K562 (cell line): ENCODE measurements around the gene RALB. TPM values are rescaled to one million over a fixed set of nuclear protein-coding genes. Genes with fewer than 3 reads are reported as not detected.

Source experiments
- ATAC-seq: fragments of 200-7000 bp; cut with Tn5 transposase; 3 replicates; pipeline ENCODE4 v1.9.1; 2020; ENCODE audit warnings: moderate library complexity
- BruUV-seq: library from RNA; stranded (reverse); fragments of 400-500 nt; replicated peaks from 2 replicates; lab custom pipeline; 2021; lab: Mats Ljungman, UMichigan
- CTCF ChIA-PET: fragments of 300-600 bp; formaldehyde crosslinking; extraction: SDS; loops from one replicate; lab custom pipeline; 2021; ENCODE audit warnings: low intra/inter-chr PET ratio; lab: Yijun Ruan, JAX
- POLR2A ChIA-PET: fragments of 300-600, 350-650 bp; sonication (Branson Sonifier 250); formaldehyde crosslinking; extraction: SDS; loops from one replicate; lab custom pipeline; 2021; ENCODE audit warnings: antibody characterized with exemption, inconsistent platforms; lab: Yijun Ruan, JAX
- DNase-seq, 4 experiments: peaks; one replicate each; pipeline versions ENCODE4 v3.0.0 to v3.0.0-alpha.2; 2011 to 2018; ENCODE audit warnings: low spot score in 3 of 4, mixed read lengths in 3 of 4; ENCODE audit errors: extremely low read depth in 1 of 4
- FAIRE-seq: peaks from 2 replicates; lab custom pipeline; 2011; peaks lifted over from hg19 to GRCh38; lab: Jason Lieb, UNC
- H2AFZ ChIP-seq: 2 replicates; pipeline ENCODE4 v1.6.0; 2011; ENCODE audit warnings: low read depth, low read length, control low read depth, inconsistent platforms
- H3K27ac ChIP-seq: fragments of 200-600 bp; 3 replicates; pipeline ENCODE4 v1.8.0; 2011; ENCODE audit warnings: low read depth, mild to moderate bottlenecking, control low read depth, inconsistent platforms, low read length, moderate library complexity, mixed read lengths; ENCODE audit errors: extremely low read depth
- H3K27me3 ChIP-seq, 2 experiments: fragments of 300-600 bp in 1 of 2; 2 replicates in 1 of 2; 3 replicates in 1 of 2; pipeline versions ENCODE4 v1.6.0 to v1.8.0; 2011; ENCODE audit warnings: inconsistent platforms in 2 of 2, low read length in 2 of 2, mild to moderate bottlenecking in 1 of 2, mixed read lengths in 1 of 2, moderate library complexity in 1 of 2; ENCODE audit not compliant: control insufficient read depth in 2 of 2, insufficient read depth in 2 of 2
- H3K36me3 ChIP-seq: fragments of 300-600 bp; 3 replicates; pipeline ENCODE4 v1.8.0; 2011; ENCODE audit warnings: mild to moderate bottlenecking, low read length, inconsistent platforms; ENCODE audit not compliant: control insufficient read depth, insufficient read depth
- H3K4me1 ChIP-seq, 2 experiments: fragments of 200-600 bp in 1 of 2; replicated peaks in 1 of 2; 2 replicates in 1 of 2; 3 replicates in 1 of 2; pipeline versions ENCODE4 v1.5.1 to v1.8.0; 2011; ENCODE audit warnings: inconsistent platforms in 2 of 2, low read length in 2 of 2, mild to moderate bottlenecking in 1 of 2, mixed read lengths in 1 of 2, moderate library complexity in 1 of 2; ENCODE audit not compliant: control insufficient read depth in 2 of 2, insufficient read depth in 2 of 2
- H3K4me2 ChIP-seq: 2 replicates; pipeline ENCODE4 v1.6.1; 2011; ENCODE audit warnings: low read length, control low read depth, inconsistent platforms, mixed read lengths; ENCODE audit not compliant: insufficient read depth
- H3K4me3 ChIP-seq: fragments of 200-600 bp; sonication (generic), shearing (Covaris generic); 2 replicates; pipeline ENCODE4 v1.5.1; 2016; ENCODE audit warnings: control low read depth, inconsistent platforms
- H3K79me2 ChIP-seq: fragments of 200-600 bp; 3 replicates; pipeline ENCODE4 v1.8.0; 2011; ENCODE audit warnings: low read length, inconsistent platforms; ENCODE audit not compliant: control insufficient read depth, insufficient read depth
- H3K9ac ChIP-seq, 2 experiments: 2 replicates each; pipeline versions ENCODE4 v1.6.0 to v1.6.1; 2011; ENCODE audit warnings: low read depth in 2 of 2, low read length in 2 of 2, control low read depth in 1 of 2, inconsistent platforms in 1 of 2, mild to moderate bottlenecking in 1 of 2, mixed read lengths in 1 of 2; ENCODE audit not compliant: insufficient read depth in 1 of 2
- H3K9me1 ChIP-seq: one replicate; pipeline ENCODE4 v1.6.0; 2011; ENCODE audit warnings: inconsistent platforms, mild to moderate bottlenecking, low read length, moderate library complexity; ENCODE audit not compliant: control insufficient read depth, insufficient read depth
- H3K9me3 ChIP-seq: replicated peaks from 2 replicates; pipeline ENCODE4 v1.5.1; 2011; ENCODE audit warnings: low read depth, low read length, inconsistent platforms; ENCODE audit not compliant: control insufficient read depth, insufficient read depth
- H4K20me1 ChIP-seq: replicated peaks from 2 replicates; pipeline ENCODE4 v1.6.1; 2011; ENCODE audit warnings: low read length, inconsistent platforms, mixed read lengths; ENCODE audit not compliant: control insufficient read depth, insufficient read depth
- BCOR ChIP-seq: fragments of 450-650 bp; IDR thresholded peaks from 2 replicates; pipeline ENCODE4 v1.6.1; 2016
- CCAR2 ChIP-seq: fragments of 200-400 bp; formaldehyde crosslinking; IDR thresholded peaks from 2 replicates; pipeline ENCODE4 v1.6.1; 2017; ENCODE audit warnings: mild to moderate bottlenecking, low read depth, low read length
- HSF4 ChIP-seq: fragments of 250-450 bp; sonication (Bioruptor Pico); IDR thresholded peaks from 2 replicates; pipeline ENCODE4 v2.1.2; 2022; ENCODE audit warnings: mild to moderate bottlenecking, moderate library complexity, borderline replicate concordance
- ZFPM2 ChIP-seq: fragments of 250-450 bp; sonication (Bioruptor Pico); IDR thresholded peaks from 2 replicates; pipeline ENCODE4 v1.5.1; 2022; ENCODE audit warnings: mild to moderate bottlenecking
- WGBS: fragments of 100-300 bp; shearing (Covaris generic); methylation state at CpG from one replicate; pipeline ENCODE4 v1.1.6; 2016; ENCODE audit warnings: low coverage, mixed read lengths; ENCODE audit not compliant: insufficient coverage; ENCODE audit errors: missing lambda C conversion rate; 5-methylcytosine and 5-hydroxymethylcytosine counted together
- in situ Hi-C: fragments of 300-500 bp; cut with MboI; formaldehyde crosslinking; loops from 4 replicates; pipeline ENCODE4 v1.15.0; 2018; ENCODE audit warnings: inconsistent platforms, mixed read lengths
- intact Hi-C: fragments of 100-400 bp; cut with micrococcal nuclease; formaldehyde crosslinking; loops from 2 replicates; pipeline ENCODE4 v1.14.2; 2022
- polyA plus RNA-seq, 8 experiments: library from polyadenylated mRNA; depleted of rRNA in 4 of 8; stranded (reverse) in 5 of 8; unstranded in 3 of 8; fragments of >200 nt; fragmentation: Nextera tagmentation in 2 of 8; fragmentation: Illumina TruSeq in 1 of 8; extraction: Ambion mirVana in 2 of 8; extraction: Trizol in 1 of 8; gene quantifications; 2 replicates each; pipeline versions ENCODE4 v1.2.1 to v1.2.3, GENCODE V29; 2011 to 2014; ENCODE audit warnings: inconsistent platforms in 1 of 8, missing spikeins in 1 of 8
- total RNA-seq, 7 experiments: library from RNA; depleted of rRNA in 6 of 7; stranded (reverse); fragments of >200 nt in 6 of 7; fragmentation: Illumina TruSeq in 2 of 7; extraction: Trizol in 2 of 7; gene quantifications; 2 replicates each; pipeline versions ENCODE4 v1.2.1 to v1.2.3, GENCODE V29; 2011 to 2021; ENCODE audit warnings: low replicate concordance in 1 of 7
- TF ChIP-seq, protein P1 (sequence below): fragments of 450-650 bp; formaldehyde crosslinking; conservative IDR thresholded peaks from 2 replicates; pipeline ENCODE4 v1.4.0; 2022; ENCODE audit warnings: mild to moderate bottlenecking, missing genetic modification characterization
- TF ChIP-seq, protein P2 (sequence below): fragments of 450-650 bp; IDR thresholded peaks from 2 replicates; pipeline ENCODE4 v1.6.1; 2016; ENCODE audit warnings: low read depth, mild to moderate bottlenecking, moderate library complexity
- TF ChIP-seq, protein P3 (sequence below): fragments of 450-650 bp; IDR thresholded peaks from 2 replicates; pipeline ENCODE4 v1.6.1; 2016; ENCODE audit warnings: missing biosample characterization, missing genetic modification characterization
- TF ChIP-seq, protein P4 (sequence below), 2 experiments: IDR thresholded peaks; 2 replicates each; pipeline ENCODE4 v1.6.1; 2012; ENCODE audit warnings: improper control_type of control experiment in 2 of 2, low read depth in 2 of 2, low read length in 2 of 2, borderline replicate concordance in 1 of 2

The RALB gene
- total and polyA plus RNA-seq, 9 of the 15 experiments (the other 6 are each of a cell fraction or from before 2014, with no cell fraction given): 14.8 to 65.6 (median 38.4) TPM

DNA sequence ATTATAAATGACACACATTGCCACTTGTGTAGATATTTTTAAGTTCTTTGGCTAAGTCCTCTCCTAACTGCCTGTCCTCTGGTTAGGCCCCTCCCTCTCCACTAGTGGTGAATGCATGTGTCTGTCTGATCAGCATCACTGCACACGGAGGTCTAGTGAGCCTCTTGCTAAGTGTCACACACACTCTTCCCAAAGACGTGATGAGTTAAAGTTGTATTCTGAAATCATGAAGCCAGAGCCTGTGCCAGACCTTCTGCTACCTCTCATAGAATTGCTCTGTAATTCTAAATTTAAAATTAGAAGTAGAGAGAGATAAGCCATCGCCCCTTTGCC is 41.3 kb downstream of the RALB start:
- ChIA-PET CTCF (no interaction called here), POLR2A (no interaction called here)
- in situ Hi-C loops: loop anchor here (5.0 kb wide), 1 partner anchor 82 kb away; no protein-coding TSS in a partner anchor
- Histone ChIP-seq H3K9ac (no peak overlapping the region), H3K79me2 (no peaks in the 10 kb centered on the region), H3K4me1 (peaks cover 9 to 23% of the 10 kb centered on the region in 2 experiments; a peak in 4 of 5 replicates), H3K9me1 (no peaks in the 10 kb centered on the region), H3K4me2 (no peak overlapping the region), H2AFZ (no peak overlapping the region), H3K4me3 (no peak overlapping the region), H3K36me3 (peaks cover 36% of the 10 kb centered on the region; the same call in 2 of the 3 replicates), H3K27ac (no peak overlapping the region), H3K9me3 (no peaks in the 10 kb centered on the region), H3K27me3 (no peaks in the 10 kb centered on the region), H4K20me1 (peaks cover 16% of the 10 kb centered on the region)
- no peak for FAIRE-seq
- intact Hi-C loops: no loop called here
- DNase-seq: no peak
- no TSS peak for BruUV-seq
- 82% methylated on average over 3 of the region's 3 CpGs for whole genome bisulfite sequencing
- ATAC-seq: no peak
- TF ChIP-seq BCOR (no peak), HSF4 (CRISPR knock-in tag) (no peak), CCAR2 (no peak)

DNA sequence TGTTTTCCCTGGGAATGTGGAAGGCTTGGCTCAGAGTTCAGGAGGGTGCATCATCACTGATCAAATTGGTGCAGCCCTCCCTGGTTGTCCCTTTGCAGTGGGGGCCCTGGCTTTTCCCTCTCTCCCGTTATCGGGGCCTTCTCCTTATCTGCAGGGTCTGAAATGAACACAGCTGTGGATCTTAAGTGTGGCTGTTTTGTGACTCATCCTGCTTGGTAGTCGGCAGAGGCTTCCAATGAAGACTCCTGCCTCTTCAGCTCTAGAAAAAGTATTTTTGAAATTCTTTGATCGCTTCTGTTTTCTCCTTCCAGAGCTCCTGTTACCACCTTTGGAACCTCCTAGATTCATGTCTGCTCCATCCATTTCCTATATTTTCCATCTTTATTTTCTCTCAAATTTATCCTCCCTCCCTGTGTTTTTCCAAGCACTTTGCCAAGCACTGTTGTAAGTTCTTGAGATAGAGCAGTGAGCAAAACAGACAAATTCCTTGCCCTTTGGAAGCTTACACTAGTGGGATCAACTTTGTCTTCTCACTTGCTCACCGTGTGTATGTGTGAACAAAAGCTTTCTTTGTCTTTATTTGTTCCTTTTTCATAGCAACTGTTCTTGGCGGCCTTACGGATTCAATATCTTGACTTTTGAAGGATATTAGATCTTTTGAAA is 45.7 kb downstream of the RALB start:
- ATAC-seq: peak; percentile 87
- intact Hi-C loops (no loop called here), in situ Hi-C loops (no loop called here)
- H3K9ac ChIP-seq: no peak overlapping the region; a peak in 1 of 4 replicates
- no peaks in the 10 kb centered on the region; the same call in 1 of the 2 replicates for H4K20me1 ChIP-seq
- H3K4me2 ChIP-seq: no peak overlapping the region; the same call in 1 of the 2 replicates
- BruUV-seq: no TSS peak
- 28% methylated on average over 7 of the region's 7 CpGs for WGBS
- peaks cover 3 to 9% of the 10 kb centered on the region in 2 experiments; a peak in 4 of 5 replicates for H3K4me1 ChIP-seq
- peak; percentile 91 for FAIRE-seq
- H3K9me1 ChIP-seq: no peaks in the 10 kb centered on the region
- no peak overlapping the region for H3K27ac ChIP-seq
- CTCF ChIA-PET: no interaction called here
- peak; percentile 34 to 68 (median 44) for DNase-seq
- peaks cover 24% of the 10 kb centered on the region; the same call in 2 of the 3 replicates for H3K36me3 ChIP-seq
- no peaks in the 10 kb centered on the region for H3K79me2 ChIP-seq
- POLR2A ChIA-PET: interaction anchor here (1.2 to 1.3 kb wide), 2 partner anchors 11 to 75 kb away, joined by 3 to 5 read pairs; partner anchors contain the start of gene TMEM185B
- H3K27me3 ChIP-seq: peaks cover 0 to 4% of the 10 kb centered on the region in 2 experiments; a peak in 1 of 5 replicates
- H3K9me3 ChIP-seq: no peaks in the 10 kb centered on the region
- no peak overlapping the region for H2AFZ ChIP-seq
- H3K4me3 ChIP-seq: no peak overlapping the region
- TF ChIP-seq, protein P1, sequence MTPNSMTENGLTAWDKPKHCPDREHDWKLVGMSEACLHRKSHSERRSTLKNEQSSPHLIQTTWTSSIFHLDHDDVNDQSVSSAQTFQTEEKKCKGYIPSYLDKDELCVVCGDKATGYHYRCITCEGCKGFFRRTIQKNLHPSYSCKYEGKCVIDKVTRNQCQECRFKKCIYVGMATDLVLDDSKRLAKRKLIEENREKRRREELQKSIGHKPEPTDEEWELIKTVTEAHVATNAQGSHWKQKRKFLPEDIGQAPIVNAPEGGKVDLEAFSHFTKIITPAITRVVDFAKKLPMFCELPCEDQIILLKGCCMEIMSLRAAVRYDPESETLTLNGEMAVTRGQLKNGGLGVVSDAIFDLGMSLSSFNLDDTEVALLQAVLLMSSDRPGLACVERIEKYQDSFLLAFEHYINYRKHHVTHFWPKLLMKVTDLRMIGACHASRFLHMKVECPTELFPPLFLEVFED (CRISPR knock-in tag): no peak
- TF ChIP-seq, protein P2, sequence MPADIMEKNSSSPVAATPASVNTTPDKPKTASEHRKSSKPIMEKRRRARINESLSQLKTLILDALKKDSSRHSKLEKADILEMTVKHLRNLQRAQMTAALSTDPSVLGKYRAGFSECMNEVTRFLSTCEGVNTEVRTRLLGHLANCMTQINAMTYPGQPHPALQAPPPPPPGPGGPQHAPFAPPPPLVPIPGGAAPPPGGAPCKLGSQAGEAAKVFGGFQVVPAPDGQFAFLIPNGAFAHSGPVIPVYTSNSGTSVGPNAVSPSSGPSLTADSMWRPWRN: no peak
- TF ChIP-seq, protein P3, sequence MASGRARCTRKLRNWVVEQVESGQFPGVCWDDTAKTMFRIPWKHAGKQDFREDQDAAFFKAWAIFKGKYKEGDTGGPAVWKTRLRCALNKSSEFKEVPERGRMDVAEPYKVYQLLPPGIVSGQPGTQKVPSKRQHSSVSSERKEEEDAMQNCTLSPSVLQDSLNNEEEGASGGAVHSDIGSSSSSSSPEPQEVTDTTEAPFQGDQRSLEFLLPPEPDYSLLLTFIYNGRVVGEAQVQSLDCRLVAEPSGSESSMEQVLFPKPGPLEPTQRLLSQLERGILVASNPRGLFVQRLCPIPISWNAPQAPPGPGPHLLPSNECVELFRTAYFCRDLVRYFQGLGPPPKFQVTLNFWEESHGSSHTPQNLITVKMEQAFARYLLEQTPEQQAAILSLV (tag): no peak
- TF ChIP-seq, protein P4, sequence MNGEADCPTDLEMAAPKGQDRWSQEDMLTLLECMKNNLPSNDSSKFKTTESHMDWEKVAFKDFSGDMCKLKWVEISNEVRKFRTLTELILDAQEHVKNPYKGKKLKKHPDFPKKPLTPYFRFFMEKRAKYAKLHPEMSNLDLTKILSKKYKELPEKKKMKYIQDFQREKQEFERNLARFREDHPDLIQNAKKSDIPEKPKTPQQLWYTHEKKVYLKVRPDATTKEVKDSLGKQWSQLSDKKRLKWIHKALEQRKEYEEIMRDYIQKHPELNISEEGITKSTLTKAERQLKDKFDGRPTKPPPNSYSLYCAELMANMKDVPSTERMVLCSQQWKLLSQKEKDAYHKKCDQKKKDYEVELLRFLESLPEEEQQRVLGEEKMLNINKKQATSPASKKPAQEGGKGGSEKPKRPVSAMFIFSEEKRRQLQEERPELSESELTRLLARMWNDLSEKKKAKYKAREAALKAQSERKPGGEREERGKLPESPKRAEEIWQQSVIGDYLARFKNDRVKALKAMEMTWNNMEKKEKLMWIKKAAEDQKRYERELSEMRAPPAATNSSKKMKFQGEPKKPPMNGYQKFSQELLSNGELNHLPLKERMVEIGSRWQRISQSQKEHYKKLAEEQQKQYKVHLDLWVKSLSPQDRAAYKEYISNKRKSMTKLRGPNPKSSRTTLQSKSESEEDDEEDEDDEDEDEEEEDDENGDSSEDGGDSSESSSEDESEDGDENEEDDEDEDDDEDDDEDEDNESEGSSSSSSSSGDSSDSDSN (IDR thresholded peaks at IDR 0.05; ENCODE audit: borderline replicate concordance in 1 of 2, low read depth in 2 of 2, low read length in 2 of 2): no peak
- TF ChIP-seq HSF4 (CRISPR knock-in tag) (no peak), ZFPM2 (CRISPR knock-in tag) (no peak)
